ENCODE results near the gene ENHO. TPM values are rescaled to one million over a fixed set of nuclear protein-coding genes. Genes with fewer than 3 reads are reported as not detected.

The ENHO gene
- total and polyA plus RNA-seq, 2 donors = 0.47 to 3.7 TPM

GRCh38 chr9:34500623-34501267 is 22.0 kb downstream of the ENHO start:
- no peaks in the 10 kb centered on the region for H3K4me1 ChIP-seq (ENCODE audit: control insufficient read depth in 2 of 2, insufficient read depth in 2 of 2, low read length in 2 of 2)
- 4% methylated on average over 6 of the region's 6 CpGs for WGBS
- H3K36me3 ChIP-seq (ENCODE audit: control insufficient read depth in 2 of 2, insufficient read depth in 2 of 2, low read length in 1 of 2) = no peaks in the 10 kb centered on the region
- DNase-seq (ENCODE audit: low read depth in 6 of 9, low spot score in 9 of 9) = peak in 8 of 9 donors; percentile 18 to 66 (median 41)
- H3K4me3 ChIP-seq (ENCODE audit: low read length in 2 of 2) = no peak overlapping the region
- peaks cover 3 to 11% of the 10 kb centered on the region in 2 donors for H3K27me3 ChIP-seq (ENCODE audit: control insufficient read depth in 2 of 2, insufficient read depth in 1 of 2, low read length in 1 of 2)
- H3K9me3 ChIP-seq (ENCODE audit: control insufficient read depth in 2 of 2, insufficient read depth in 1 of 2, low read length in 1 of 2) = no peaks in the 10 kb centered on the region
- H3K27ac ChIP-seq (ENCODE audit: low read depth in 1 of 2, low read length in 1 of 2) = no peak overlapping the region

GRCh38 chr9:34499076-34499475 is 23.7 kb downstream of the ENHO start:
- no peaks in the 10 kb centered on the region for H3K4me1 ChIP-seq (ENCODE audit: control insufficient read depth in 2 of 2, insufficient read depth in 2 of 2, low read length in 2 of 2)
- H3K9me3 ChIP-seq (ENCODE audit: control insufficient read depth in 2 of 2, insufficient read depth in 1 of 2, low read length in 1 of 2) = no peaks in the 10 kb centered on the region
- peaks cover 3 to 11% of the 10 kb centered on the region in 2 donors for H3K27me3 ChIP-seq (ENCODE audit: control insufficient read depth in 2 of 2, insufficient read depth in 1 of 2, low read length in 1 of 2)
- DNase-seq (ENCODE audit: low read depth in 6 of 9, low spot score in 9 of 9) = no peak
- no peak overlapping the region for H3K27ac ChIP-seq (ENCODE audit: low read depth in 1 of 2, low read length in 1 of 2)
- no peaks in the 10 kb centered on the region for H3K36me3 ChIP-seq (ENCODE audit: control insufficient read depth in 2 of 2, insufficient read depth in 2 of 2, low read length in 1 of 2)
- H3K4me3 ChIP-seq (ENCODE audit: low read length in 2 of 2) = no peak overlapping the region
- 88% methylated on average over 2 of the region's 2 CpGs for WGBS

- no peaks in the 10 kb centered on the region for H3K36me3 ChIP-seq (ENCODE audit: control insufficient read depth in 2 of 2, insufficient read depth in 2 of 2, low read length in 1 of 2)
- H3K27me3 ChIP-seq (ENCODE audit: control insufficient read depth in 2 of 2, insufficient read depth in 1 of 2, low read length in 1 of 2) = peaks cover 3 to 8% of the 10 kb centered on the region in 2 donors
- WGBS = 54% methylated on average over 3 of the region's 3 CpGs
- no peak overlapping the region for H3K4me3 ChIP-seq (ENCODE audit: low read length in 2 of 2)
- DNase-seq (ENCODE audit: low read depth in 6 of 9, low spot score in 9 of 9) = no peak
- no peaks in the 10 kb centered on the region for H3K4me1 ChIP-seq (ENCODE audit: control insufficient read depth in 2 of 2, insufficient read depth in 2 of 2, low read length in 2 of 2)
- no peaks in the 10 kb centered on the region for H3K9me3 ChIP-seq (ENCODE audit: control insufficient read depth in 2 of 2, insufficient read depth in 1 of 2, low read length in 1 of 2)
- no peak overlapping the region for H3K27ac ChIP-seq (ENCODE audit: low read depth in 1 of 2, low read length in 1 of 2)
These were observed 24.2 kb downstream of the ENHO start for GRCh38 chr9:34498553-34498952.

GRCh38 chr9:34496149-34496712 is 26.6 kb downstream of the ENHO start:
- no peaks in the 10 kb centered on the region for H3K4me1 ChIP-seq (ENCODE audit: control insufficient read depth in 2 of 2, insufficient read depth in 2 of 2, low read length in 2 of 2)
- H3K4me3 ChIP-seq (ENCODE audit: low read length in 2 of 2) = no peak overlapping the region
- H3K27ac ChIP-seq (ENCODE audit: low read depth in 1 of 2, low read length in 1 of 2) = no peak overlapping the region
- no peaks in the 10 kb centered on the region for H3K9me3 ChIP-seq (ENCODE audit: control insufficient read depth in 2 of 2, insufficient read depth in 1 of 2, low read length in 1 of 2)
- WGBS = 83% methylated on average over 6 of the region's 6 CpGs
- DNase-seq (ENCODE audit: low read depth in 6 of 9, low spot score in 9 of 9) = no peak
- peaks cover 3 to 5% of the 10 kb centered on the region in 2 donors for H3K27me3 ChIP-seq (ENCODE audit: control insufficient read depth in 2 of 2, insufficient read depth in 1 of 2, low read length in 1 of 2)
- H3K36me3 ChIP-seq (ENCODE audit: control insufficient read depth in 2 of 2, insufficient read depth in 2 of 2, low read length in 1 of 2) = no peaks in the 10 kb centered on the region

GRCh38 chr9:34493972-34494535 is 28.7 kb downstream of the ENHO start:
- Histone ChIP-seq H3K27me3 (ENCODE audit: control insufficient read depth in 2 of 2, insufficient read depth in 1 of 2, low read length in 1 of 2) (peaks cover 0 to 2% of the 10 kb centered on the region in 2 donors), H3K4me1 (ENCODE audit: control insufficient read depth in 2 of 2, insufficient read depth in 2 of 2, low read length in 2 of 2) (no peaks in the 10 kb centered on the region), H3K27ac (ENCODE audit: low read depth in 1 of 2, low read length in 1 of 2) (no peak overlapping the region), H3K4me3 (ENCODE audit: low read length in 2 of 2) (no peak overlapping the region), H3K36me3 (ENCODE audit: control insufficient read depth in 2 of 2, insufficient read depth in 2 of 2, low read length in 1 of 2) (no peaks in the 10 kb centered on the region), H3K9me3 (ENCODE audit: control insufficient read depth in 2 of 2, insufficient read depth in 1 of 2, low read length in 1 of 2) (no peaks in the 10 kb centered on the region)
- 35% methylated on average over 8 of the region's 8 CpGs for WGBS
- DNase-seq (ENCODE audit: low read depth in 6 of 9, low spot score in 9 of 9) = peak in 5 of 9 donors; percentile 7 to 51 (median 26)

- Histone ChIP-seq H3K27me3 (ENCODE audit: control insufficient read depth in 2 of 2, insufficient read depth in 1 of 2, low read length in 1 of 2) (no peaks in the 10 kb centered on the region), H3K27ac (ENCODE audit: low read depth in 1 of 2, low read length in 1 of 2) (no peak overlapping the region), H3K9me3 (ENCODE audit: control insufficient read depth in 2 of 2, insufficient read depth in 1 of 2, low read length in 1 of 2) (no peaks in the 10 kb centered on the region), H3K4me1 (ENCODE audit: control insufficient read depth in 2 of 2, insufficient read depth in 2 of 2, low read length in 2 of 2) (no peaks in the 10 kb centered on the region), H3K4me3 (ENCODE audit: low read length in 2 of 2) (no peak overlapping the region), H3K36me3 (ENCODE audit: control insufficient read depth in 2 of 2, insufficient read depth in 2 of 2, low read length in 1 of 2) (no peaks in the 10 kb centered on the region)
- 41% methylated on average over 2 of the region's 2 CpGs for WGBS
- no peak for DNase-seq (ENCODE audit: low read depth in 6 of 9, low spot score in 9 of 9)
These were observed 30.7 kb downstream of the ENHO start for GRCh38 chr9:34492051-34492450.

GRCh38 chr9:34491596-34491995 is 31.2 kb downstream of the ENHO start:
- Histone ChIP-seq H3K27me3 (ENCODE audit: control insufficient read depth in 2 of 2, insufficient read depth in 1 of 2, low read length in 1 of 2) (no peaks in the 10 kb centered on the region), H3K9me3 (ENCODE audit: control insufficient read depth in 2 of 2, insufficient read depth in 1 of 2, low read length in 1 of 2) (no peaks in the 10 kb centered on the region), H3K4me3 (ENCODE audit: low read length in 2 of 2) (no peak overlapping the region), H3K36me3 (ENCODE audit: control insufficient read depth in 2 of 2, insufficient read depth in 2 of 2, low read length in 1 of 2) (no peaks in the 10 kb centered on the region), H3K4me1 (ENCODE audit: control insufficient read depth in 2 of 2, insufficient read depth in 2 of 2, low read length in 2 of 2) (no peaks in the 10 kb centered on the region), H3K27ac (ENCODE audit: low read depth in 1 of 2, low read length in 1 of 2) (no peak overlapping the region)
- WGBS = 63% methylated on average over 2 of the region's 2 CpGs
- DNase-seq (ENCODE audit: low read depth in 6 of 9, low spot score in 9 of 9) = no peak

GRCh38 chr9:34490760-34491159 is 32.0 kb downstream of the ENHO start:
- Histone ChIP-seq H3K9me3 (ENCODE audit: control insufficient read depth in 2 of 2, insufficient read depth in 1 of 2, low read length in 1 of 2) (no peaks in the 10 kb centered on the region), H3K27me3 (ENCODE audit: control insufficient read depth in 2 of 2, insufficient read depth in 1 of 2, low read length in 1 of 2) (no peaks in the 10 kb centered on the region), H3K4me1 (ENCODE audit: control insufficient read depth in 2 of 2, insufficient read depth in 2 of 2, low read length in 2 of 2) (no peaks in the 10 kb centered on the region), H3K27ac (ENCODE audit: low read depth in 1 of 2, low read length in 1 of 2) (no peak overlapping the region), H3K36me3 (ENCODE audit: control insufficient read depth in 2 of 2, insufficient read depth in 2 of 2, low read length in 1 of 2) (no peaks in the 10 kb centered on the region), H3K4me3 (ENCODE audit: low read length in 2 of 2) (no peak overlapping the region)
- WGBS = 79% methylated on average over 3 of the region's 3 CpGs
- no peak for DNase-seq (ENCODE audit: low read depth in 6 of 9, low spot score in 9 of 9)

- H3K27ac ChIP-seq (ENCODE audit: low read depth in 1 of 2, low read length in 1 of 2) = no peak overlapping the region
- H3K9me3 ChIP-seq (ENCODE audit: control insufficient read depth in 2 of 2, insufficient read depth in 1 of 2, low read length in 1 of 2) = no peaks in the 10 kb centered on the region
- H3K4me3 ChIP-seq (ENCODE audit: low read length in 2 of 2) = no peak overlapping the region
- DNase-seq (ENCODE audit: low read depth in 6 of 9, low spot score in 9 of 9) = no peak
- no peaks in the 10 kb centered on the region for H3K27me3 ChIP-seq (ENCODE audit: control insufficient read depth in 2 of 2, insufficient read depth in 1 of 2, low read length in 1 of 2)
- WGBS = 90% methylated on average over 1 of the region's 1 CpG
- no peaks in the 10 kb centered on the region for H3K36me3 ChIP-seq (ENCODE audit: control insufficient read depth in 2 of 2, insufficient read depth in 2 of 2, low read length in 1 of 2)
- H3K4me1 ChIP-seq (ENCODE audit: control insufficient read depth in 2 of 2, insufficient read depth in 2 of 2, low read length in 2 of 2) = no peaks in the 10 kb centered on the region
These were observed 32.4 kb downstream of the ENHO start for GRCh38 chr9:34490360-34490759.

Data from thymus (tissue), 11 donors.